ENCODE measurements around the gene YWHAH.

DNA sequence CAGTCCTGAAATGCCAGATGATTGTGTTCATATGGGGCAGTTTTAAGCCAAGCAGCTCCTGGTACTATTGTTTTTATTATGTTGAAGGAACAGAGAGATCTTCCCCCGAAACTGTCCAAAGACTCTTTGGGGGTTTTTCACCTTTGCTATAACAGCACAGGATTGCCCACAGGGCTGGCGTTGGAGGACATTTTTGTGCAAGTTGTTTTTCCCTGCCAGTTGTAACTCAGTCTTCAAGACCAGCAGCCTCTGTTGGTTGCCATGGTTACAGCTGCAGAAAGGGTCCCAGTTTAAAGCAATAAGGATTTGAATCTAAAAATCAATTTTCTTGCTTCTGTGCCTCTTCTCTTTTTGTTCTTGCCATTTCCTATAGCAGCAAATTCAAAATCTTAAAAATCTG, 45.4 kb upstream of the YWHAH start:
- TF ChIP-seq, protein P1, sequence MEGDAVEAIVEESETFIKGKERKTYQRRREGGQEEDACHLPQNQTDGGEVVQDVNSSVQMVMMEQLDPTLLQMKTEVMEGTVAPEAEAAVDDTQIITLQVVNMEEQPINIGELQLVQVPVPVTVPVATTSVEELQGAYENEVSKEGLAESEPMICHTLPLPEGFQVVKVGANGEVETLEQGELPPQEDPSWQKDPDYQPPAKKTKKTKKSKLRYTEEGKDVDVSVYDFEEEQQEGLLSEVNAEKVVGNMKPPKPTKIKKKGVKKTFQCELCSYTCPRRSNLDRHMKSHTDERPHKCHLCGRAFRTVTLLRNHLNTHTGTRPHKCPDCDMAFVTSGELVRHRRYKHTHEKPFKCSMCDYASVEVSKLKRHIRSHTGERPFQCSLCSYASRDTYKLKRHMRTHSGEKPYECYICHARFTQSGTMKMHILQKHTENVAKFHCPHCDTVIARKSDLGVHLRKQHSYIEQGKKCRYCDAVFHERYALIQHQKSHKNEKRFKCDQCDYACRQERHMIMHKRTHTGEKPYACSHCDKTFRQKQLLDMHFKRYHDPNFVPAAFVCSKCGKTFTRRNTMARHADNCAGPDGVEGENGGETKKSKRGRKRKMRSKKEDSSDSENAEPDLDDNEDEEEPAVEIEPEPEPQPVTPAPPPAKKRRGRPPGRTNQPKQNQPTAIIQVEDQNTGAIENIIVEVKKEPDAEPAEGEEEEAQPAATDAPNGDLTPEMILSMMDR (IDR thresholded peaks at IDR 0.05): no peak
- TF ChIP-seq POLR2A (IDR thresholded peaks at IDR 0.05) (no peak), POLR2AphosphoS5 (IDR thresholded peaks at IDR 0.05) (no peak)
